NCI-H1092 (cell line): ENCODE results near the gene EIF5.

Experiments
- DNase-seq: peaks from one replicate; lab custom pipeline; 2025; lab: John Stamatoyannopoulos, UW

EIF5 gene

DNA sequence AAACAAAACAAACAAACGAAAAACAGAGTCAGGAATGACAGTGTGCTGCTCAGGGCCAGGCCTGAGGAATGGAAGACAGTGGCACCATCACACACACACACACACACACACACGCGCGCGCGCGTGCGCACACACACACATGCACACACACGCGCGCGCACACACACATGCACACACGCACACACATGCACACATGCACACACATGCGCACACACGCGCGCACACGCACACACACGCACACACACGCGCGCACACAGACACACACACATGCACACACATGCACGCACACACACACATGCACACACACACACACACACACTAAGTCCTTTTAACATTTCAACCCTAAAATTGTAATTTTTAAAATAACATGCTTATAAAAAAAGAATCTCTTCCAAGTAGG is 38.0 kb downstream of the EIF5 start:
- DNase-seq: no peak

DNA sequence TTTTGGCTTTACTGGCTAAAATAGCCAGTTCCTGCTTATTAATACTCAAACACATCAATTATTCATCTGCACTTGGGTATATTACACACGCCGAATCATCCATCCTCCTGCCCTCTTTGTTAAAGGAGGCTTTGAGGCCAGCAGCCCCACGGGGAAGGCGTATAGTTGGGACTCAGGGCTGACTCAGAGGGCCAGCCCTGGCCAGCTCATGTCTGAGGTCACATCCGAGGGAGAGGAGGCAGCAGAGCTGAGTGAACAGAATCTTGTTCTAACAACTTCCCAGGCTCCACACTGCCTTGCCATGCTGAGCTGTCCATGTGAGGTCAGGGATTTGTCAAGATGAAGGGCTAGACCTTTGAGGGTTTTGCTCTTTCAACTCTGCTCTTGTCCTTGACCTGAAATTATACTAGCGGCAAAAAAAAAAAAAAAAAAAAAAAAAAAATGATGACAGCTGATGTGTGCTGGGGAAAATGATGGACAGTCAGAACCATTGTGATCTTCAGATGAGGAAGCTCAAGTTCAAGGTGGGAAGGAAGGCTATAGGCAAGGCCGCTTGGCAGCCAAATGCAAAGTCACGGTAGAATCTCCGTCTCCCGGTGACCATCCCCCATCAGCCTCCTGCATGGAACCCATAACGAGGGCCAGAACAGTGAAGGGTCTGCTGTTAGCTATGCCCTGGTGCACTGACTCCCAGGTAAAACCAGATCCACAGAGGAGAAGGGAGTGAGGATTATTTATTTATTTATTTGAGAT is 38.7 kb downstream of the EIF5 start:
- no peak for DNase-seq

DNA sequence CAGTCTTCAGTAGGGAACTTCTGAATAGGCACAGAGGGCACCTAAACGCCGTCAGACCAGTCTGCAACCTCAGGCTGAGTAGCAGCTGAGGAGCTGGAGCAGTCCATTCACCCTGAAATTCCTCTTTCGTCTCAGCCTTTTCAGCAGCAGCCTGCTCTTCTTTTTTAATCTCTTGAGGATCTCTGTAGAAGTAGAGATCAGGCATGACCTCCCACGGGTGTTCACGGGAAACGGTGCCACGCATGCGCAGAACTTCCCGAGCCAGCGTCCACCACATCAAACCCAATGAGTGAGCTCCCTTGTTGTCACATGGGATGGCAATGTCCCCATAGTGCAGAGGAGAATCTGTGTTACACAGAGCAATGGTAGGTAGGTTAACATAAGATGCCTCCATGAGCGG is 40.1 kb downstream of the EIF5 start:
- DNase-seq: no peak

DNA sequence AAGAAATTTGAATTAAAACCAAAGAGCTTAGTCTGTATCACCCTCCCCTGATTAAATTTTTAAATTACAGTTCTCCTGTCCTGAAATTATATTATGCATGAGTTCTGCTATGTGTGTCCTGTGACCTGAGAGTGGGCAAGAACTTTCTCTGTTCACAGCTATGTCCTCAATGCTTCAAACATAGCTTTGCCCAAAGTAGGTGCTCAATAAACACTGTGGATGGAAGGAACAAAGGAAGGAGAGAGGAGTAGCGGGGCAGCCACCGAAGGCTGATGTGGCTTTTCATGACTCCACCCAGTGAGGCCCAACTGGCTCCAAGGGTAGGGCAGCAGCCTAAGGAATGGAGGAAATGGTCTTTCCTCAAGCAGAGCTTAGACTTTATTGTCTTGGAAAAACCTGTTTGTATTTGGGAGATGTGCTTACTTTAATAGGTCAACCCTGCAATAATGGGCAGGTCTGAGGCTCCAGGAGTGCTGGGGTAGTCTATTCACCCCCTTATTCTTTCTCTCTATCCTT is 43.5 kb downstream of the EIF5 start:
- DNase-seq: no peak

DNA sequence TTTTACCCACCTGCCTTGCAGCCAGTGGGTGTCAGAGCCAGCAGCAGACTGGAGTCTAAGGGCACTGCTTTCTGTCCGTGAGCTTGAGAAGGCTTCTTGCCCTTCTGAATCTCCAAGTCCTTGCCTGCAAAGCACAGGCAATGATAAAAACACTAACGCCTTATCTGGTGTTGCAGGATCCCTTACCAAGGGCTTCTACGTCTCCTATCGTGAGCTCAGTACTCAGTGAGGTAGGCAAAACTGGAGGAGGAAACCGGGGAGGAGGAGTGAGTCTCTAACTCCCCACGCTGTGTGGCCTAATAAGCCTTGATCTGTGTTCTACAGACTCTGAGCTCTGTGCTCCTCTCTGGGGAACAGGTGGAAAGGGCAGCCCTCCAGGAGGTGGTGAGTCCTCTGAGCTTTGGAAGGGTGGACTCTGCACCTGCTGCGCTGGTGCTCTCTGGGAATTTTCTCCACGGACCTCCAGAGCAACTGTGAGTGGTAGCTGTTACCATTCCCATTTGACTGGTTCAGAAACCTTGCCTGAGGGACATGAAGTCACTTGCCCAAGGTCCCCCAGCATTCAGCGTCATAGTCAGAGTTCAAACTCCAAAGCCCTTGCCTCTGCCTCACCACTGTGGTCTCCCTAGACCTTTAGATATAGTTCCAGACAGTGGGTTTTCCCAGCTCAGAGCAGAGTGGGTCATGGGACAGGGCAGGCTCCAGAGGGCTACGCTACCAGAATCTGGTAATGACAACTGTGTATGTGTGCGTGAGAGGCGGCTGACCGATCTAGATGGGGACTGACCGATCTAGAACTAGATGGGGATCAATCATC is 44.2 kb downstream of the EIF5 start:
- no peak for DNase-seq

DNA sequence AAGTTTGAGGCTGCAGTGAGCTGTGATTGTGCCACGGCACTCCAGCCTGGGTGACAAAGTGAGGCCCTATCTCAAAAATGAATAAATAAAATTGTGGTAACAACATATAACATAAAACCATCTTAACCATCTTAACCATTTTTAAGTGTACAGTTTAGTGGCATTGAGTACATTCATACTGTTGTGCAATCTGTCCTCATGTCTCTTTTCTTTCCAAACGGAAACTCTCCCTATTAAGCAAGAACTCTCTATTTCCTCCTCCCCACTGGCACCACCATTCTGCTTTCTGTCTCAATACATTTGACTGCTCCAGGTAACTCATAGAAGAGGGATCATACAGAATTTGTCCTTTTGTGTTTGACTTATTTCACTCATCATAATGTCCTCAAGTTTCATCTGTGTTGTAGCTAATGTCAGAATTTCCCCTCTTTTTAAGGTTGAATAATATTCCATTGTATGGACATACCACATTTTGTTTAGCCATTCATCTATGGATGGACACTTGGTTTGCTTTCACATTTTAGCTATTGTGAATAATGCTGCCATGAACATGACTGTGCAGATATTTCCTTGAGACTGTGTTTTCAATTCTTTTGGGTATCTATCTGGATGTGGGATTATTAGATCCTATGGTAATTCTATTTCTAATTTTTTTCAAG is 46.8 kb downstream of the EIF5 start:
- no peak for DNase-seq

DNA sequence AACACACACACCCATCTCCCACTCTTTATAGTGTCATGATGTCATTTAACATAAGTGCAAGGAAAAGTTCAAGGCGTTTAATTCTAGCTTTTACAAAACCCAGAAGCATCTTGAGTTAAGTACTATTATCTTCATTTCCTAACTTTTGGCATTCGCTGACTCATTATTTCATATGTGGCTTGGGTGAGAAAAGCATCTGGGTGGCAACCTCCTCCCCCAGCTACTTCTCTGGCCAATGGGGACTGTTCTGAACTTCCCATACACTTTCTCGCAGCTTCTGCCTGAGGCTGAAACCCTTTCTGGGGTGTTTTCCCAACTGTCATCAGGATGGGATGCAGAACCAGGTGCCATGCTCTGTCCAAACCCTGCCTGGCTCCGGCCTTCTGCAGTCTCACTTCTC is 48.3 kb downstream of the EIF5 start:
- DNase-seq: no peak

DNA sequence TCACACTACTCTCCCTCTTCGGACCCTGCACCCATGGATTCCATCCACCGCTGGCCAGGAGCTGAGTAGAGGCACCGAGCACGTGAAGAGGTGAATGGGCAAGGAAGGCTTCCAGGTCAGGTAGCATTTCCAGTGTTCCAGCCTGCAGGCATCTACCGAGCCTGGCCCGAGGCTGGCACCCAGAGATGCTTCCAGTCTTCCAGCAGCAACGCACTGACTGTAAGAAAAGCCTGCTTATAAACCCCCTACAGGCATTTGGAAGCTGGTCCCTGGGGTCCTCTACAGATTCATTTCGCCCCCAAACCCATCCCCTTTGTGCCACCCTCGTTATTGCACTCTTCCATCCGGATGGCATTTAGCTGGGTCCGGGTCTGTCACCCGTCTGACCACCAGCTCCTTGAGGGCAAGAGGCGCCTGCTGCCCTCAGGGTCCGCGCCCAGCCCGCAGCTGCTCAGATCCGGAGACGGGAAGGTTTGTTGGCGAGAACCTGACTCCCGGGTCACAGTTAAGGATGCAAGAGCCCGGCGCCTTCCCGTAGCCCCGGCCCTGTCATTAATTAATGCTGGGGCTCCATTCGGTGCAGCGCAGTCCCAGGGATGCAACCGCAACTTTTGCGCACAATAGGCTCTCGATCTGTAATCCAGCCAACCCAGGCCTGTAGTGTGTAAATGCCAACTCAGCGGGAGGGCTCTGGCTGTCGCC is 50.6 kb downstream of the EIF5 start:
- no peak for DNase-seq

DNA sequence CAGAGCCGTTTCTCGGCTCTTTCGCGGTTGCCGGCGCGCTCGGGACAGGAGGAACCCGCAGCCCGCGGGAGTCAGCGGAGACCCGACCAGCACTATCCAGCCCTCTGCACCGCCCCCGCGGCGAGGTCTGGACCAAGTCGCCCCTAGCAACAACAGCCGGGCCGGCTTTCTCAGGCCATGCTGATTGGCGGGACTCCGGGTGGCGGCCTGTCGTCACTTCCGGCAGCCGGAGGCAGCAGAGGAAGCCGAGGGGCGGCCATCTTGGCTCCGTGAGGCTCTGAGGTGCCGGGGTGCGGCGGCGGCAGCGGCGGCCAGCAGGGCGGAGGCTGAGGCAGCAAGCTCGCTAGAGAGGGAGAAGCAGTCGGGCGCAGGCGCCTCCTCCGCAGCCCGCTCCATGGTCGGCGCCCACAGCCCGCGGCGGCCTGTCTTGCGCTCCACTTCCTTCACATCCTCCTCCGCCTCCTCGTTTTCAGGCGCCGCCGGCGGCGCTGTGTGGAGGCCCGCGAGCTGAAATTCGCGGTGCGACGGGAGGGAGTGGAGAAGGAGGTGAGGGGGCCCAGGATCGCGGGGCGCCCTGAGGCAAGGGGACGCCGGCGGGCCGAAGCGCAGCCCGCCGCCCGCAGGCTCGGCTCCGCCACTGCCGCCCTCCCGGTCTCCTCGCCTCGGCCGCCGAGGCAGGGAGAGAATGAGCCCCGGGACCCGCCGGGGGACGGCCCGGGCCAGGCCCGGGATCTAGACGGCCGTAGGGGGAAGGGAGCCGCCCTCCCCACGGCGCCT is 51.3 kb downstream of the EIF5 start, which contains the start of gene MARK3:
Gene MARK3 (plus strand): TSS at position 264 of the 777 bp plus-strand sequence. CDS start 615 bp downstream, outside the sequence.
- DNase-seq: peak; percentile 96

DNA sequence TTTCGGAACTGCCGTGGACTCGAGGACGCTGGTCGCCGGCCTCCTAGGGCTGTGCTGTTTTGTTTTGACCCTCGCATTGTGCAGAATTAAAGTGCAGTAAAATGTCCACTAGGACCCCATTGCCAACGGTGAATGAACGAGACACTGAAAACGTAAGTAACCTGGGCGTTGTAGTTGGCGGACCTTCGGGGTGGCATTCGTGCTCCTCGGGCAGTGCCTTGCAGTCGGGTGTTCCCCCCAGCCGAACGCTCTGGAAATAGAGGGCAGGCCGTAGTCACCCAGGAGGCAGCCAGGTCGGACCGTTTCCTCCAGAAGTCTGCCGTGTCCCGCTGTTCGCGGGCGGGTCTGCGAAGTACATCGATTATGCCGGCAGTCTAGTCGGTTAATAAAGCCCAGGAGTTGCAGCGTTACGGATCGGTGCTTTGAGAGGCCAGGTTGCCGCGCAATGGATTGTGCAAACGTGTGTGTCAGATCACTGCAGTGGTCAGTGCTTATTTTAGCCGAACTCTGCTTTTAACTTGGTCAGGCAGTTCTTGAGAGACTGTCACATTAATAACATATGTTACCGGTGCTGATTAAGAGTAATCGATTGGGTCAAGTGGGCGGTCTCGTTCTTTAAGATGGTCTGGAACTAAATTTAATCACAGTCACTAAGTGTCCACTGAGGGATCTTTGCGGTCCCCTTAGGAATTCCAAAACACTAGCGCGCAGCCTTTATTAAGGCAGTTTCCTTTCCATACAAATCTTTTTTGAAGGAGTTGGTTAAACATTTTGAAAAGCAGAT is 52.1 kb downstream of the EIF5 start:
- no peak for DNase-seq

DNA sequence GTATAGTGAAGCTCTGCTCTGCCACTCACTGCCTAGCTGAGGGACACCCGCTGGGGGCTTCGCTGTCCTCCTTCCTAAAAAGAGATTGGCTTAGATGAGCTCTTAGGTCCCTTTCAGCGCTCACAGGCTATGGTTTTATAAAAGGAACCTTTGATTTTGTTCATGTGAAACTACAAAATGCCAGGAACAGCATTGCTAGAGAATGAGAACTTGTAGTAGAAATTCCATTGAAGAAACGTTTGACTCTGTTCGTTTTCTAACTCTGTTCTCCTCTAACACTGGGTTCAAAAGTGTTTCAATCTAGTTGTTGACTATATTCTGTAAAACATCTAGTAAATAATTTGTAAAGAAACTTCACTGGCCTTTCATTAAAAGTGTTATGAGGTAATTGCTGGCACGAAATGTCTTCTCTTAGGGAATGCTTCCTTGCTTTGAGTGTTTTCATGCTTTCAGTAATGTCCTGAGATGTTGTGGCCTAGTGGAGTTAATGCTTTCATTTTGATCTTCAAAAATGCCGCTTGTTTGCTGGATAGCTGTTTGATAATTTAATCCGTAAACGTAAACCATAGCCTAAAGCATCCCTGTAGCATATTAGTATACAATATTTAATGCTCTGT is 52.8 kb downstream of the EIF5 start:
- DNase-seq: no peak

DNA sequence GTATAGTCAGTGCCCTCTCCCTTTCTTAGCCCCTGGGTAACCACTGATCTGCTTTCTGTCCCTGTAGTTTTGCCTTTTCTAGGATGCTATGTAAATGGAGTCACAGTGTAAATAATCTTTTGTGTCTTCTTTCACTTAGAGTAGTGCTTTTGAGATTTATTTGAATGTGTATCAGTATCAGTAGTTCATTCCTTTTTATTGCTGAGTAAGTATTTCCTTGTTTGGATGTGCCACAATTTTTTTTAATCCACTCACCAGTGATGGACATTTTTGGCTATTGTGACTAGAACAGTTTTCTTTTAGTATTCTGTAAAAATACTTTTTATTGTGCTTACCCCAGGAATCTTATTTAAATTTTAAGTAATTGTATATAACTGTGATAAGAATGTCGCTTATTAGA is 54.6 kb downstream of the EIF5 start:
- DNase-seq: no peak

DNA sequence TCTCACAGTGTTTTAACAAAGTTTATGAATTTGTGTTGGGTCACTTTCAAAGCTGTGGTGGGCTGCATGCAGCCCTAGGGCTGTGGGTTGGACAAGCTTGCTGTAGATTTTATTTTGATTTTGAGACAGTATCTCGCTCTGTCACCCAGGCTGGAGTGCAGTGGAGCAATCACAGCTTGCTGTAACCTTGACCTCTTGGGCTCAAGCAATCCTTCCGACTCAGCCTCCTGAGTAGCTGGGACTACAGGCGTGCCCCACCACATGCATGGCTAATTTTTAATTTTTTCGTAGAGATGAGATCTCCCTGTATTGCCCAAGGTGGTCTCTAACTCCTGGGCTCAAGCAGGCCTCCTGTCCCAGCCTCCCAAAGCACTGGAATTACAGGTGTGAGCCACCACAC is 56.6 kb downstream of the EIF5 start:
- DNase-seq: no peak

DNA sequence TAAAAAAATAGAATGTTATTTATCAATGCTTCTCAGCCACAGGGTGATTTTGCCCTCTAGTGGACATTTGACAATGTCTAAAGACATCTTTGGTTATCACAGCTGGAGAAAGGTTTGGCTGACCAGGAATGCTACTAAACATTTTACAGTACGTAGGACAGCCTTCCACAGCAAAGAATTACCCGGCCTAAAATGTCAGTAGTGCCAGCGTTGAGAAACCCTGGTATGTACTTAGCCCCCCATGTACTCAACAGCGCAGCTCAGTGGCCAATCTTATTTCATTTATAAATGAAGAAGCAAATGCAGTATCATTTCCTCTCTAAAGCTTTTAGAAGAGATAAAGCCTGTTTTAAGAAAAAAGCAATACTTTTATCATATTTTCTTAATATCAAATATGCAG is 57.0 kb downstream of the EIF5 start:
- DNase-seq: no peak

DNA sequence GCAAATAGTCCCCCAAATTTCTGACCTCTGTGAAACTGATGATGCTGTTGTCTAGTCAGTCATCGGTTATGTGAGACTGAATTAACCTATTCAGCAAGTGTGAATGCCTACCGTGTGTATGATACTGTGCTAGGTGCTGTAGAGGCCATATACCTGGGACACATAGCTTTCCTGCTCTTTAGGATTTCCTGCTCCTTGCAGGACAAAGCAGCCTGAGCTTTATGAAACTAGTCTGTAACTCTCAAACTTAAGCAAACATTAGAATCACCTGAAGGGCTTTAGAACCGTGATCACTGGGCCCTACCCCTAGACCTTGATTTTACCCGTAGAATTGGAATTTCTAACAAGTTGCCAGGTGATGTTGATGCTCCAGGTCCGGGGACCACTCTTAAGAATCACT is 58.1 kb downstream of the EIF5 start:
- DNase-seq: no peak

DNA sequence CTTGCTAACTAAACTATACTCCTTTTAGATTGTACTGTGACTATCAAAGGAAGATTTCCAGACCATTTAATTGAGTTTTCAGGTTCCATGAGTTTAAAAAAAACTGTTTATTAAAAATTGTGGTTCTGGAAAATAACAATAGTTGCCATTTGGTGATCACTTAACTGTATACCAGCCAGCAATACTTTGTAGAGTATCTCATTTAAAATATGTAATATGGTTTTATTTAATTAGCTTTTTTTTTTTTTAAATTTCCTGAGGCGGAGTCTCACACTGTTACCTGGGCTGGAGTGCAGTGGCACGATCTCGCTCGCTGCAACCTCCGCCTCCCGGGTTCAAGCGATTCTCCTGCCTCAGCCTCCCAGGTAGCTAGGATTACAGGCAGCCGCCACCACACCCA is 58.5 kb downstream of the EIF5 start:
- no peak for DNase-seq

DNA sequence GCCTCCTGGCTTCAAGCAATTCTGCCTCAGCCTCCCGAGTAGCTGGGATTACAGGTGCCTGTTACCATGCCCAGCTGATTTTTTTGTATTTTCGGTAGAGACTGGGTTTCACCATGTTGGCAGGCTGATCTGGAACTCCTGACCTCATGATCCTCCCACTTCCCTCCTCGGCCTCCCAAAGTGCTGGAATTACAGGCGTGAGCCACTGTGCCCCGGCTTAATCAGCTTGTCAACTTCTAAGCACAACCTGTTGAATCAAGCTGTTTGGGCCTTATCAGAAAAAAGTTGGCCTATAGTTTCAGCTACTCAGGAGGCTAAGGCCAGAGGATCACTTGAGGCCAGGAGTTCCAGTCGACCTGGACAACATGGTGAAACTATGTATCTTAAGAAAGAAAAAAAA is 59.0 kb downstream of the EIF5 start:
- DNase-seq: no peak

DNA sequence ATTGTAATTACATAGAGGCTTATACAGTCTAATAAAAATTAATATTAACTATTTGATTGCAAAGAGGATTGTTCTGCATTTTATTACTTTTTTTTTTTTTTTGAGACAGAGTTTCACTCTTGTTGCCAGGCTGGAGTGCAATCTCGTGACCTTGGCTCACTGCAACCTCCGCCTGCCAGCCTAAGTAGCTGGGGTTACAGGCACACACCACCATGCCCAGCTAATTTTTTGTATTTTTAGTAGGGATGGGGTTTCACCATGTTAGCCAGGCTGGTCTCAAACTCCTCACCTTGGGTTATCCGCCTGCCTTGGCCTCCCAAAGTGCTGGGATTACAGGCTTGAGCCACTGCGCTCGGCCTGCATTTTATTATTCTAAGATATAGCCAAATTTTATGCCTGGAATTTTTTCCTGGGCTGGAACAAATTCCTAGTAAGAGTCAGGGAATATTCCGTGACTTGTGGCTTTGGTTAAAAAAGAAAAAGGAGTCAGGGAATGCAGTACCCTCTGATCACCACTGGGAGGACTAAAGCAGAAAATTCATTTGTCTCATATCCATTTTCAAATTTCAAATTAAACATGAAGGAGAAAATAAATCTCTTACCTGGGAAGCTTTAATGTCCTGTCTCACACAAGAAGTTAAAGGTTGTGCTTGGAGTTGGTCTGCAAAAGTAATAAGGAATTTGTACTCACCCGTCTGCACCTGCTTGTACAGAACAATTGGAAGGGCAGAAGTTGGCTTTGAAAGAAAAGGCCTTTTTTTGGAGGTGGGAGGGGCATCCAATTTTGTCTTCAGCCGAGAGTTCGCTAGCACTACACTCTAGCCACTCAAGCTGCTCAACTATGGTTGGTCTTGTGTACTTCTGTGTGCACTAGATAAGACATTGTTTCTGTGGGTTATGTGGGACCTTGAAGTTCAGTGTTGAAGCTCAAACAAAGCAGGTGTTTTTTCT is 59.9 kb downstream of the EIF5 start:
- no peak for DNase-seq
